MM.1S (cell line): ENCODE results near the gene RPGR.

ENCODE experiments used
- CTCF ChIP-seq: fragments of 300-600 bp; sonication (generic); IDR thresholded peaks from 2 replicates; pipeline ENCODE4 v1.5.1; 2016; ENCODE audit warnings: antibody characterized with exemption, low read length, mixed read lengths
- EZH2 ChIP-seq: fragments of 300-600 bp; sonication (generic); optimal IDR thresholded peaks from 2 replicates; pipeline ENCODE3; 2017; ENCODE audit warnings: low read depth, mild to moderate bottlenecking, antibody characterized with exemption, low read length, mixed read lengths

- TF ChIP-seq CTCF: no peak
- TF ChIP-seq EZH2: no peak
These were observed 51.7 kb downstream of the RPGR start for GRCh38 chrX:38275615-38276014.
